Mucosa of gallbladder (tissue), 1 donor: ENCODE results near the gene UTS2R. TPM values are rescaled to one million over a fixed set of nuclear protein-coding genes. Genes with fewer than 3 reads are reported as not detected.
"Not testable (repeated sequence)": the region's sequence is repeated elsewhere in the genome, so short reads cannot be mapped to it uniquely, and the experiment has no call there.

Source experiments
- DNase-seq: peaks from one replicate; pipeline ENCODE4 v3.0.0-alpha.2; 2020; ENCODE audit warnings: low spot score
- total RNA-seq: library from RNA; stranded (reverse); gene quantifications from one replicate; pipeline ENCODE4 v1.2.1, GENCODE V29; 2021
- donor health status: DM: no; HTN: no; CAD: no.

UTS2R gene
- total RNA-seq, 1 donor from 2014 or later: not detected

GRCh38 chr17:82334204-82334621 lies 37.4 kb upstream of the UTS2R start:
- DNase-seq: no peak

DNA sequence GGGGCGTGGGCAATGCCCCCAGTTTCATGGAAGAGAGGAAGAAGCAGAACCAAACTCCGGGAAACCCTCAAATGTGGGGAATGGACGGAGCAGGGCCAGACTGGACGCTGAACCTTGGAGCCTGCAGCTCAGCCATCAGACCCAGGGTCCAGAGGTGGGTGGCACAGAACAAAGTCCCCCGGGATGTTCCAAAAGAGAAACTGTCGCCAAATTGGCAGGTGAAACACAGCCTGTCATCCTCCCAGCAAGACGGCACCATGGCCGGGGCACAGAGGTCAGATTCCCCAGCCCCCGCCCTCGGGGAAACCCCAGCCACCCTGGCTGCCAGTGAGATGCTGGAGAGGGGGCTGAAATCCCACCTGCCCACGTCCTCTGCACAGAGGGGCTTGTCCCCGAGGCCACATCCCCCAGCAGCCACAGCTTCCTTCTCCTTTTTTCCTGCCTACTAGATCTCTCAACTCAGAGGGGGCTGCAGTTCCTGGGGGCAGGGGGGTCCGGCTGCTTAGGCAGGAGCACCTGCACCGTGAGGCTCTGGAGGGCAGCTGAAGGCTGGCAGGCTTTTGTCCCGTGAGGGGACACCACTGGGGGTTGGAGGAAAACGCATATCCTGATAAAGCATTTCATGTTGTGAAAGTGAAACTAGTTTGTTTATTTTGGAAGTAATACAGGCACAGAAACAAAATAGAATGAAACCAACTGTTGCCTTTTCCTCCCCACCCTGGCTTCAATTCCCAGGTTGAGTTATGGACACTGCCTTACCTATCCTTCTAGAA lies 36.8 kb upstream of the UTS2R start:
- DNase-seq: no peak

DNA sequence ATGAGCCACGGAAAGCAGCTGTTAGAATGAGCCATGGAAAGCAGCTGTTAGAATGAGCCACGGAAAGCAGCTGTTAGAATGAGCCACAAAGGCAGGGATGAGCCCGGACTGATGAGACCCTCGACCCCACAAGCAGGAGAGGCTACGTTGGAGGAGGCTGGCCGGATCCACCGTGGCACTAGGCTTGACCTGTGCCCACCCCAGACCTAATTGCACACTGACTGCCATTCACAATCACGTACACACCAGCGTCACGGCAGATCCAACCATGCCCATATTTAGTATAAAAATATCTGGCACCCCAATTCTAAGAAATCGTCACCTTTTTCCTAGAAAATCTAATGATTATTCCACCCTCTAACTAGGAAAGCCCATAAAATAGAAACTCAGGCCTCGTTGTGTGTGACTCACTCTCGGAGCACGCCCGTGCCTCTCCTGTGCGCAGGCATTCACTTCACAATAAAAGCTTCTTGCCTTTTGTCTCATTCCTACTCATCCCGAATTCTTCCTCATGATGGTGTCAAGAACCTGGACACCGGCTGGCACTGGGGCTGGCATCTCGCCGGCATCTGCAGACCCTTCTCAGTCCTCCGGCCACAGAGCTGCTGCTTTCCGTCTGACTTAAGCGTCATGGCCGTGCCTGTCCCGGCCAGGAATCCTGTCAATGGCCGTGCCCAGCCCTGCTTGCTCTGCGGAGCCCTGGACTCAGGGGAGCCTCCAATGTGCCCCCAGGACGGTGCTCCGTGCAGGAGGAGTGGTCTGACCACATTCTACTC lies 32.5 kb upstream of the UTS2R start:
- peak; percentile 62 for DNase-seq

DNA sequence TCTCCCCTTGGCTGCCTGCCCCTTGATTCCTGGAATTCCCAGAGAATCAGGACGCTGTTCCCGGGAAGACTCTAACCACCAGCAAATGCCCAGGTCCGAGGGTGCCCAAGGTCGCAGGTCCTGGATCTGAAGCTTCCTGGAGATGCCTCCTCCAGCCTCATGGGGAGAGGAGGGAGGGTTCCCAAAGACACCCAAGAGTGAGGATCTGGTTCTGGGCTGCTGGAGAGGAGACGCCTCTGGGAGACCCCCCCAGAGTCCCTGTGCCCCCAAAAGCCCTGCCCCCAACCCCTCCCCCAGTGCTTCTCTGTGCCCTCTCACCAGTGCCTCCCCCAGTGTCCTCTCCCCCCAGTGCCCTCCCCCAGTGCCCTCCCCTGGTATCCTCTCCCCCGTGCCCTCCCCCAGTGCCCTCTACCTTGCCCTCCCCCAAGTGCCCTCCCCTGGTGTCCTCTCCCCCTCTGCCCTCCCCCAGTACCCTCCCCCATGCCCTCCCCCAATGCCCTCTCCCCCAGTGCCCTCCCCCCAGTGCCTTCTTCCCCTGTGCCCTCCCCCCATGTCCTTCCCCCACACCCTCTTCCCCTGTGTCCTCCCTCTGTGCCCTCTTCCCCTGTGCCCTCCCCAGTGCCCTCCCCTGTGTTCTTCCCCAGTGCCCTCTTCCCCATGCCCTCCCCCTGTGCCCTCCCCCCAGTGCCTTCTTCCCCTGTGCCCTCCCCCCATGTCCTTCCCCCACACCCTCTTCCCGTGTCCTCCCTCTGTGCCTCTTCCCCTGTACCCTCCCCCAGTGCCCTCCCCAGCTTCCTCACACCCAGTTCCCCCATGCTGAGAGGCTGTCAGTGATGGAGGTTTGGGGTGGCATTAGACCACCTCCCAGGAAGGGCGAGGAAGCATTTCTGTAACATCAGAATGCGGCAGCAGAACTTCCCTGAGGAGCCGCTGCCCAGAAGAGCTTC lies 31.7 kb upstream of the UTS2R start:
- no peak for DNase-seq

GRCh38 chr17:82342361-82343079 lies 29.0 kb upstream of the UTS2R start:
- no peak for DNase-seq

GRCh38 chr17:82343560-82343959 lies 28.0 kb upstream of the UTS2R start:
- DNase-seq: no peak

GRCh38 chr17:82344175-82344907 lies 27.2 kb upstream of the UTS2R start:
- no peak for DNase-seq

DNA sequence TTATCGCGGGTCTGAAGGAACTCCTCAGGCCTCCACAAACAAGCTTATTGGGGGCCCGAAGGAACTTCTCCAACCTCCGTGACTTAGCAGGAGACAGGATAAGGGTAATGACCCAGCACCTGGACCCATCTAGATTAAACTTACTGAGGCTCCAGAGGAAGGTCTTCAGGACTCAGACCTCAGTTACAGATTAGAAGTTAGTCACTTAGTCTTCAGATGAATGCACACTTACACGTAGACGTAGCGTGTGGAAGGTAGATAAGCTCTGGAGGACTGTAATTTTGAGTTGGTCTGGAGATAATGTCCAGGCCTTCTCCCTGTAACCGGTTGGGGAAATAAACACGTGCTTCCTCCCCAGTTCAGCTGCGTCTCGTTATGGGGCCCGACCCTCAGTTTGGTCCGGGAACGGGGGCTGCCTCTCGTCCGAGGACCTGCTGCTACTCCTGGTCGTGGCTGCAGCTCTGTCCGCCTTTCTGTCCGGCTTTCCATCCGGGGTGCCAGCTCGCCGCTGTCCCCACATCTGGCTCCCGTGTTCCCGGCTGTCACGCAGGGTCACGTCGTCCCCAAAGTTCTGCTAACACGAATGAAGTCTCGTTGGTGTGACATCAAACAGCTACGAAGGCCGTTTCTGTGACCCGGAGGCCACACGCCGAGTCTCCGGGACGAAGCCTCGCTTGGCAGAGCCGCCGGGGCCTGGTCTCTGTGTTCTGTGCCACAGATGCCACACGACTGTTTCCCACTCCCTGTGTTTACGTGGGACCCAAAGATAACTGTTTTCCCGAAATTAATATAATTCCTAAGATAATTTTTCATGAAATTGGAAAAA lies 26.2 kb upstream of the UTS2R start:
- no peak for DNase-seq

GRCh38 chr17:82346342-82347300 lies 24.9 kb upstream of the UTS2R start:
- DNase-seq: no peak

- not testable (repeated sequence) for DNase-seq
These were observed 23.6 kb upstream of the UTS2R start for GRCh38 chr17:82347994-82348393.

GRCh38 chr17:82348434-82348833 lies 23.1 kb upstream of the UTS2R start:
- DNase-seq: no peak

GRCh38 chr17:82348866-82349265 lies 22.7 kb upstream of the UTS2R start:
- no peak for DNase-seq

DNA sequence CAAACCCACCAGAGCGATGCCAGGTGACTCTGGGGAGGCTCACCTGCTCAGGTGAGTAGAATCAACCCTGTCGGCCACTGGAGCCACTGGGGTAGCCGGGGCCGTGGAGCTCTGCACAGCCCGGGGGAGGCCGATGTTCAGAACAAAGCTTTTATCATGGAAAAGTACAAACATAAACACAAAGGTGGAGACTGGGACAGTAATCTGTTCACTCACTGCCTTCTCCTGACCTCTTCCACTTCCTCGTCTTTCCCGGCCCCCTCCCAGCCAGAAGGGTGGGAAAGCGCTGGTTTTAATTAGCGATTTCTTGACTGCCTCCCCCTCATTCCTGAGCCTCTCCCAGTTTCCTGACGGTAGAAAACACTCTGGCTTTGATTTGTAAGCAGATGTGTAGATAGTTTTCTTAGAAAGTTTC lies 22.3 kb upstream of the UTS2R start:
- DNase-seq: no peak

- no peak for DNase-seq
These were observed 21.2 kb upstream of the UTS2R start for GRCh38 chr17:82350182-82351030.

DNA sequence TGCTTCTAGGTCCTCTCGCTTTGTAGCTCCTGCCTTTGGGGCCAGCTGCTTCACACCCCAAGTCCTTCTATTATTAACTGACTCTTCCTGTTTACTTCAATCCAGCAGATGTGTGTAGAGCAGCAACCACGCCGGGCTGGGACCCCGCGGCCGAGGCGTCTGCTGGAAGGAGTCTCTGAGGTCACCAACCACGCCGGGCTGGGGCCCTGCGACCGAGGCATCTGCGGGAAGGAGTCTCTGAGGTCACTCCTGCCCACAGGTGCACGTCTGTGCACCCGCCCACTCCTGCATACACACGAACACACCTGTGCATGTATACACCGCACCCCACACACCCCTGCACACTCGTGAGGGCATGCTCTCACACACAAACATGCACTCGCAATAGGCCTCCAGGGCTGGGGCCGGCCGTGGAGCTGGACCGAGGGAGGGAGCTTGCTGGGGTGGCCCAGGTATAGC lies 20.3 kb upstream of the UTS2R start:
- no peak for DNase-seq

DNA sequence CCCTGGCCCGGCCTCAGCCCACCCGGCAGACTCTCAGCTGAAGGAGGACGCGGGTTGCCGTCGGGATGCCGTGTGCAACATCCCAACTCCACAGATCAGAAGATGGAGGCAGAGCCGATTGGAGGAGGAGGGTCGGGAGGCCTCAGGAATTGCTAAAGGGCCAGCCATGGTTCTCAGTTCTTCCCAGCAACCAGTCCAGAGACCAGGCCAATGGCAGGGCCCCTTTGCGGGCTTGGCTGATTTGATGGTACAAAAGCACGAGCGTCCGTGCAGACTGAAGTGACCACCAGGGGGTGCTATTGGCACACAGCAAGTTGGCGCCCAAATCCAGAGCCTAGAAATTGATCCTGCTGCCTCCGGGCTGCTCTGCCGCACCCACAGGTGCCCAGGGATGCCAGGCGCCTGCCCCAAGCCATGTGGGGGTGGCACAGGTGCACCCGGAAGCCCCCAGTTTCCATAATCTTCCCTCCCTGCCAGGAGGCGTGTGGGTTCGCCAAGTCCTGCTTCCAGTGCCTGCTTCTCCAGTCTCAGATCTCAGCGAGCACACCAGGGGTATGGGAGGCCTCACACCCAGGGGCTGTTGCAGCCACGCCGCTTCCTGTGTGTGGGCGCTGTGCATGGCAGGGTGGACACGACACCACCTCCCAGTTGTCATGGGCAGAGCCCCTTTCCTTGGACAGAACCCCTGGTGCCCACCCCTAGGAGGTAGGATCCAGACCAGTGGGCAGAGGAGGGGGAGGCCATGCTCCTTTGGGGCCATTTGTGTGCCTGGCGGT lies 19.7 kb upstream of the UTS2R start:
- DNase-seq: peak; percentile 86

- DNase-seq: no peak
These were observed 18.1 kb upstream of the UTS2R start for GRCh38 chr17:82353484-82353883.
